Renal cortex interstitium (tissue), 11 donors: ENCODE measurements around the gene PABPN1. TPM values are rescaled to one million over a fixed set of nuclear protein-coding genes. Genes with fewer than 3 reads are reported as not detected.
A peak's percentile ranks its signal among the peaks of the same experiment; 100 is the strongest.

Experiments
- DNase-seq, 11 donors: peaks; one replicate each; pipeline ENCODE4 v3.0.0-alpha.2; 2013; ENCODE audit warnings: low read depth in 9 of 11, low spot score in 4 of 11; ENCODE audit errors: extremely low read depth in 1 of 11
- polyA plus RNA-seq, 3 donors: library from polyadenylated mRNA; unstranded; fragments of 120-200 nt; gene quantifications; one replicate each; pipeline ENCODE4 v1.2.1, GENCODE V29; 2013; ENCODE audit not compliant: insufficient read length in 3 of 3

Gene PABPN1
- polyA plus RNA-seq, 3 donors: 274 to 348 (median 280) TPM

DNA sequence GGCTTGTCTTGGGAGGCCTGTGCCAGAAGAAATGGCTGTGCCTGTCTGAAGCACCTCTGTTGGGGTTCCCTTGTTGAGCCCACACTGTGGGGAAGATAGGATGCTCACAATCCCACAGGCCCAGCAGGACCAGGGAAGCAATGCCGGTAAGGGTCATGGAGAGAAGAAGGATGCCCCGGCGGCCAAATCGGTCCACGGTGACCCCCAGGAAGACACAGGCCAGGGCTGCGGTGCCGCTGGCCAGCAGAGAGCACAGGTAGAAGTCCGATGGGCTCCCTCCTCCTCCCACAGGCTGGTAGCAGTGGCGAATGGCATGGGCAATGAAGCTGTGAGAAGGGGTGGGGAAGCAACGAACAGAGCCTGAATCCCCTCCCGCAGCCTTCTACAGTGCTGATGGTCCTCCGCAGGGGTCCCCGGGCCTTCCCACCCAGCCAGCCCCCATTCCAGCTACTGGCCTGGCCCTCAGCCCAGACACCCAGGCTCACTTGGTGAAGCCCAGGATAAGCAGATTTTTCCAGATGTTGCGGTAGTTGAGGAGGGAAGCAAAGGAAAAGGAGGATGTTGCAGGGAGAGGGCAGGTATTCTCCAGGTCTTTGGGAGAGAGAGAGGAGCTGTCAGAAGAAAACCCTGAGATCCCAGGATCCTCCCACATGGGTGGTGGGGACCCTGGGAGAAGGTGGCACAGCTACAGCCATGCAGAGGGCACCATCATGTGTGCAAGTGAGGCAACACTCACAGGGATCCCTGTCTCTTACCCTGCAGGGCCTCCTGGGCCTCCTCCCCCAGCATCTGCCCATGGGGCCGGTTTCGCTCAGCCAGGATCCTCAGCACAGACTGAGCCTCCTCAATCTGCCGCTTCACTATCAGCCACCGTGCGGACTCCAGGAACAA lies 26.4 kb downstream of the PABPN1 start:
- no peak for DNase-seq

- DNase-seq: no peak
Observed at GRCh38 chr14:23348297-23348655, 27.0 kb downstream of the PABPN1 start.

DNA sequence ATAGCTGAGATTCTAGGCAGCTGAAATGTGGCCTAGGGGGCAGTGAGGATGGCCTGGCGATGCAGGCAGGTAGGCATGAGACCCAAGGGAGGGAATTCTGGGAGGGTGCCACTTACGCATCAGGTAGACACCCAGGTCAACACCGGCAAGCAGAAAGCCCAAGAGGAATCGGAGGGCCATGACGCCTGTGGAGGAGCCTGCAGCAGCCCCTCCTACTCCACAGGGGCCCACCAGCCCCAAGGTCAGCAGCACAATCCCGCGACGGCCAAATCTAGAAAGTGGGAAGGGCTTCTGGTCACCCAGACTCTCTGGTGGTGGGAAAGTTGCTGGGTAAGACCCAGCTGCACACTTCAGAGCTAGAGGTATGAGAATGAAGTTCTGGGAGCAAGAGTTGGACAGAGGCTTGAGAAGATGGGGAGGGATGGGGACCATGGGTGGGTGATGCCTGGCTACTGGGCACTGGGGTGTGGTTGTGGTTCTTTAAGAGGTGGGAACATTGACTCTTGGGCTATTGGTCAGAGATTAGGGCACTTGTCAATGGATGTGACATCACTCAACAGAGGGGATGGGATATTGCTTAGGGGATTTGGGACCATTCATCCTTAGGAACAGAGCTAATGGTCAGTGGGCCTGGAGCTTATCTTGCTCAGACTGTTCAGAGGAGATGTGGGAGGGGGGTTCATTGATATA lies 28.0 kb downstream of the PABPN1 start:
- no peak for DNase-seq

- DNase-seq: peak in 4 of 11 donors; percentile 18 to 33 (median 20)
Observed at GRCh38 chr14:23351681-23352505, 30.6 kb downstream of the PABPN1 start.

- DNase-seq: peak; percentile 68 to 90 (median 82)
Observed at GRCh38 chr14:23352506-23353432, 31.5 kb downstream of the PABPN1 start, which contains the start of gene SLC22A17. Gene SLC22A17 (minus strand): TSS chr14:23352887.

- DNase-seq: no peak
Observed at GRCh38 chr14:23353433-23353780, 32.1 kb downstream of the PABPN1 start.

GRCh38 chr14:23354990-23355389 lies 33.7 kb downstream of the PABPN1 start:
- DNase-seq: no peak

- no peak for DNase-seq
Observed at GRCh38 chr14:23355871-23356435, 34.7 kb downstream of the PABPN1 start.

DNA sequence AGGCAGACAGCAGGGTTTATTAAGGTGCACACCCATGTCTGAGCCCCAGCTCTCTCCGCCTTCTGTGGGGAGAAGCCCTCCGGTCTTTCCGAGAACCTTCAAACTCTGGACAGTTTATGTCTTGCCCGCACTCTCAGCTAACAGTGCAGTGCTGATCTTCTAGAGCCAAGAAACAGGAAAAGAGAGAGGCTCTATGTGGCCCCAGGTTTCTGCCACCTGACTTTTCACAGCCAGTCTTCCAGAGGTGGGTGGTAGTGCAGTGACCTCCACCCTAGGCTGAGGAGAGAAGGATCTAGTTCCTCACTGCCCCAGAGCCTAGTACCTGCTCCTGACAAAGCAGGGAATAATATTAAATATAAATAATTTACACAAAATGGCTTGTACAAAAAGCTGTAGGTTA lies 35.4 kb downstream of the PABPN1 start:
- no peak for DNase-seq

DNA sequence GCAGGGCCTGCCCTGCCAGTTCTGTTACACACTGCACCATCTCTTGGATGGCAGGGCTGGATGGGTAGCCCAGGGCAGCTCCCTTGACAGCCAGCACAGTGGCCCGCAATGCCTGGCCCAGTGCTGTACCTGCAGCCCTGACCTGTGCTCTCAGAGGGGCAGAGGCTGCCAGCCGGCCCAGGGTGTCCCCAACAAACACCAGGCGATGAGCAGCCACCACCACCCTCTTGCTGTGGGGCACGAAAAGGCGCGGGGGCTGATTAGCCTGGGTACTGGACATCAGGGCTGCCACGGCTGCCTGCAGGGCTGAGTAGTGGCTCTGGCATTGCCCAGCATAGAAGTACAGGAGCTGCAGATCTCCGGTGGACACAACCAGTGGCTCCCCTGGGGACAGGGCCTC lies 36.0 kb downstream of the PABPN1 start:
- no peak for DNase-seq

DNA sequence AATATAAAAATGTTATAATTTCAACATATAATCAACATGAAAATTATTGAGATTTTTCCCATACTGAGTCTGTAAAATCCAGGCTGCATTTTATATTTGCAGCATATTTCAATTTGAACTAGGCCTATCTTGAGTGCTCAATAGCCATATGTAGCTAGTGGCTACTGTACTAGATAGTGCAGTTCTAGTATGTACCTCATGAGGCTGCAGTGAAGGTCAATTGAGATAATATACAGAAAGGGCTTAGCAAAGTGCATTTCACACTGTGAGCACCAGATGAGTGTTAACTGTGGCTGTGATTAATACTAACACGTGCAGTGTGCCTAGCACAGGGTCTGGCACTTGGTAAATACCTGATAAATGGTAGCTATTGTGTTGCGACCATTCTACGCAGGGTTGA lies 36.8 kb downstream of the PABPN1 start:
- no peak for DNase-seq

DNA sequence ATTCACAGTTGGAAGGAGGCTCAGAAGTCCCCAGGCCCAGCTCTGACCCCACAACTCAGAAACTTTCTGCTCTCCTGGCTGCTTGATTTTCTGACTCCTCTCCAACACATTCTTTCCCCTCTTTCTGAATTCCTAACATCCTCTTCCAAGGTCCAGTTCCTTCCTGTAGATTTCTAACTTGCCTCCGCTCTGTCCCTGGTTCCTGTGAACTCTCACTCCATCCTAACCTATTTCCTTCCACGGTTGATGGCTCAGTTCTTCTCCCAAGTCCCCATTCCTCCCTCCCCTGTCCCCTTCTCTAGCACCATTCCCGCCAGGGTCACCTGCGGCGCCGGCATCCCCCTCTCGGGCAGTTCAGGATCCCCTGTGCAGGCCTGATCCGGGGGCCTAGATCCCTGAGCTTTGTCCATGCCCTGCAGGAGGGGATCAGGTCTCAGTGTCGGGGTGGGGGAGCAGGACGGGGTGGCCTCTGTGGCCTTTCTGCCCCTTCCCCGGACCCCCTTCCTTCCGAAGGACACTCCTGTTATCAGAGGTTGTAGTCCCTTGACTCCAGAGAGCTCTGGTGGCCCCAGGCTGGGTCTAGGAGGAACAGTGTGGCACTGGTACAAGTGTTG lies 37.4 kb downstream of the PABPN1 start:
- DNase-seq: no peak

GRCh38 chr14:23359167-23359626 lies 37.9 kb downstream of the PABPN1 start:
- no peak for DNase-seq

DNA sequence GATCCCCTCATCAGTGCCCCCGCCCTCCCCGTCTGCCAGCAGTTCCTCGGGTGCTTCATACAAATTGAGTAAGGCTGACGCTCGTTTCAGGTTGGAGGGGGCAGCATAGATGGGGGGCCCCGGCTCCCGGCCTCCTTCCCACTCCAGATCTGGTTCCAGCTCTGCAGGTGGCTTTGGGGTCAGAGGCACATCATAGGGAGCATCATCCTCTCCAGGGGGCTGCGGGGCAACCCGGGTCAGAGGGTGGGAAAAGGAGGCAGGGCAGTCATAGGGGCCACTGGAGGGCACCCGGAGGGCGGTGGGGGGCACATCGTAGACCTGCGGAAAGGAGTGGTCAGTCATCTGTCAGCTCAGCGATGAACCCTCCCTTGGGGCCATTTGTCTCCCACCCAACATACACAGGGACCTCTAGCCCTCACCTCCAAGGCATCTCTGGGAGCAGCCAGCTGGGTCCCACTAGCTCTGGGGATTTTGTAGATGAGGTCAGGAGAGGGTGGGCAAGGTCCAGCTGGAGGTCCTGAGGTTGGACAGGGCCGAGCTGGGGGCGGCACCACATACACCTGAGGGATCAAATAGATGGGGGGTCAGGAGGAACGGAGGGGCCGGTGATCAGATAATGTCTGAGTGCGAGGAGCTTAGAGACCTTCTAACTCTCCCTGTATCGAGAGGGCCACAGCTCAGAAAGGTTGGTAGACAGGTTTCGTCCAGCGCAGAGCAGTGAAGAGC lies 38.6 kb downstream of the PABPN1 start:
- DNase-seq: no peak

- no peak for DNase-seq
Observed at GRCh38 chr14:23360496-23360895, 39.2 kb downstream of the PABPN1 start.

DNA sequence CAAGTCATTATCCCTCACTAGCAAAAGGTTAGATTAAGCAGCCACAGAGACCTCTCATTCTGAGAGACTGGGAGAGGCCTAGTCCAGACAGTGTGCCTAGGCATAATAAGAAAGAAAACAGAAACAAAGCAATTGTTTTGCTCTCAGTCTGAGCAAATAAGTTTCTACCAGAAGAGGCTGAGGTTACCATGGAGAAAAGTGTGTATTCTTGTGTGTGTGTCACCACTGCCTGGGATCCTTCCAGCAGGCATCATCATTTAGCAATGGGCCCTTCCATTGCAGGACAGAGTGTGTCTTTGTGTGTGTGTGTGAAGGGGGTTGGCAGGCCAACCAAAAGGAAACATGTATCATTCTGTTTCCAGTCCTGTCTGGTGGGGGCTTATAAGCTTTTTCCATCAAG lies 40.1 kb downstream of the PABPN1 start:
- no peak for DNase-seq

- DNase-seq: no peak
Observed at GRCh38 chr14:23361763-23362162, 40.5 kb downstream of the PABPN1 start.
